Measurements from ENCODE around the gene OLIG2.

Gene OLIG2

GRCh38 chr21:33075128-33075527, 49.4 kb downstream of the OLIG2 start:
- no peak overlapping the region for H3K4me3 ChIP-seq (ENCODE audit: low read depth, low read length)
- no peak for TF ChIP-seq CTCF (conservative IDR thresholded peaks at IDR 0.05; ENCODE audit: low read depth, low read length)
- DNase-seq (ENCODE audit: low read depth): no peak

- no peak for DNase-seq (ENCODE audit: low read depth)
- no peak for TF ChIP-seq CTCF (conservative IDR thresholded peaks at IDR 0.05; ENCODE audit: low read depth, low read length)
- no peak overlapping the region for H3K4me3 ChIP-seq (ENCODE audit: low read depth, low read length)
Measured at GRCh38 chr21:33075596-33076195, 50.0 kb downstream of the OLIG2 start.

GRCh38 chr21:33076600-33077329, 51.0 kb downstream of the OLIG2 start:
- DNase-seq (ENCODE audit: low read depth): no peak
- no peak for TF ChIP-seq CTCF (conservative IDR thresholded peaks at IDR 0.05; ENCODE audit: low read depth, low read length)
- H3K4me3 ChIP-seq (ENCODE audit: low read depth, low read length): no peak overlapping the region

Measured in choroid plexus epithelial cell (primary cell).